Stimulated activated CD4-positive, alpha-beta T cell treated with anti-CD3 and anti-CD28 coated beads, TNF-alpha, amount 100 ng/mL, for 1 hour (primary cell): ENCODE measurements around the gene SMYD4.
"Not testable (repeated sequence)": the region's sequence is repeated elsewhere in the genome, so short reads cannot be mapped to it uniquely, and the experiment has no call there.

Experiments
- DNase-seq, 3 donors: peaks; one replicate each; pipeline ENCODE4 v3.0.0-alpha.2; 2020; ENCODE audit warnings: low read depth in 3 of 3, low spot score in 1 of 3

SMYD4 gene

DNA sequence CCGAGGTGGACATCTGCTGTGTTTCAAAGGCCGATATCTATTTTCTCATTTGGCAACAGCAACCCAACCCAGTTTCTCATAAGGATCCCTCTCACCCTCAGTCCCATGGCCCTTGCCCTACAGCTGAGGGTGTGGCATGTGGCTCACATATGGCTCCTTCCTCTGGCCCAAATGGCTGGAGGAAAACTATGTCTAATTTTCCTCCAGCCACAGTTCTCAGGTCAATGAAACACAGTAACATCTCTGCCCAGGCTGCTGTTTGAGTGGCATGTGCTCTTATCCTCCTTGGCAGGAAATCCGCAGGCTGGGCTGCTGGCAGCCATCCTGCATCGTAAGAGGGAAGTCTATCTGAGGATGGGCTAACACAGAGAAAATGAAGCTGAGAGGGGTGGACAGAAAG lies 43.8 kb downstream of the SMYD4 start:
- DNase-seq, result no peak

DNA sequence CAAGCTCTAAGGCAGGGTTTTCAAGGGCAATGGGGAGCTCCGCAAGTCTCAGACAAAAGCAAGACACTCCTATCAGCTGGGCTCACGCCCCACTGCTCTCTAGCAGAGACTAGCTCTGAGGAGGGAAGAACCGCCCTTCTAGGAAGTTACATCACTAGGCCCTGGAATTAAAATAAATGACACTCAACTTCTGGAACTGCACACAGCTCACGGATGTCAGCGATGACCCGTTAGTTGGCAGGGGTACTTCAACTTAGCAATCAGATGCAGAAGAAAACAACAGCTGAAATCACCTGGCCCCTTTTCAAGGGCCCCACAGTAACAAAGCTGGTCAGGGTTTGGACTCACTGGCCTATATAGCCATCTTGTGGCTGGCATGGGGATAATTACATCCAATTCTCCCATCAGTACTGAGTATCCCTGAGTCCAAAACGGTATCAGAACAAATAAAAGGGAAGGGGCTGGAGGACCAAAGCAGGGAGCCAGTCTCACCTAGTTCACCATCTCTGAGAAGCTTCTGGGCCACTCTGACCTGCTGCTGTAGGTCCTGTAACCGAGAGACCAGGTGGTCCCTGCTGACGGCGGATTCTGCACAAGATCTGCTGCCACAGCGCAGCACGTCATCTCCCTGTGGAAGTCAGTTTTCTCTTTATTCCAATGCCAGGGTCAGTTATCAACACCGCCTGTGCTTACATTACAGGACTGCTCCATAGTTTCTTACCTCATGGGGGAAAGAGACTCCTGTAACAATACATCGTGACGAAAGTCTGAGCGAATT lies 45.7 kb downstream of the SMYD4 start:
- DNase-seq, result no peak

DNA sequence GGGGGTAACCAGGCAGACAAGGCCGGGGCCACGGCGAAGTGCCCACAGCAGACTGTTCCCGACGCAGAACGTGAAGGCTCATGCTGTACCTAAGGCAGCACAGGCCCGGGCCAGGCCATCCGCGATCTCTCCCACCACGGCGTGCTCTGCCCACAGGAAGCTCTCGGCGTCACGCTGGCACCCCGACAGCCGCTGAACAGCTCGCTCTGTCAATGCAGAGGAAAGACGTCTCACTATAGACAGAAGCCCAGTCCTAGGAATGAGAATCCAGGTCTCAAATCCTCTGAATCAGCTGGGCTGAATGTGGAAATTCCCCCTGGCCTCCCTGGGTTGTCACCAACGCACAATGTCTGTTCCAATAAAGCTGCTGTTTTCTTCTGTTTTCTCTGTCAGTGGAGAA lies 46.4 kb downstream of the SMYD4 start:
- DNase-seq, result no peak

DNA sequence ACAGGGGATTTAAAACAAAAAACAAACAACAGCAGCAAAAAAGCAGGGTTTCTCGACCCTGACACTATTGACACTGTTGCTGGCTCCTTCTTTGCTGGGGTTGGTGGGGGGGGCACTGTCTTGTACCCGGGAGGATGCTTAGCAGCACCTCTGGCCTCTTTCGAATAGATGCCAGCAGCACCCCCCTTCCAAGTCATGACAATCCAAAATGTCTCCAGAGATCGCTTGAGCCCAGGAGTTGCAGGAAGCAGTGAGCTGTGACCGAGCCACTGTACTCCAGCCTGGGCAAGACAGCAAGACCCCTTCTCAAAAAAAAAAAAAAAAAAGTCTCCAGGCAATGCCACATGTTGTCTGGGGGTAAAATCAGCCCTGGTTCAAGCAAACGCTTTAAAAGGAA lies 47.5 kb downstream of the SMYD4 start:
- DNase-seq, result no peak

DNA sequence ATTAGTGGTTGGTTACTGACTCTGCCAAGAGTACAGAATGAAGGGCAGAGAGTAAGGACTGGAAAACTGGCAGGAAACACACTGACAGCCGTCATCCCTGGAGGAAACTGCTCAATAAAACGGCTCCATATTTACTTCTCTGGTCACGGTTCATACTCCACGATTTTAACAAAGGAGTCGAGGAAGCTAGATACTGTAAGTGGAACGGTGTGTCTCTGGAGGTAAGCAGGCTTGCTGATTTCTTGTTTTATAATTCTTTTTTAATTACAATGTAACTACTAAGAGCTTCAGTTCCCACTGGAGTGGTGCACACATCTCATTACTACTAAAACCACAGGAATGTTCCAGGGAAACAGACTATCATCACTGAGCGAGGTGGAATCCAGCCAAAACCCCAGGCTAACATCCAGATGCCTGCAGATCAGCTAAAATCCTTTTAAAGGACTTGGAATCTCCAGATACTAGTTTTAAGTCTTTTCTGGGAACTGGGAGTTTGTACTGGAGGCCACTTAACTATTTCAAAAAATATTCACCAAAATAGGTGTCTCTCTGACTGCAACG lies 50.1 kb downstream of the SMYD4 start:
- DNase-seq, result no peak

DNA sequence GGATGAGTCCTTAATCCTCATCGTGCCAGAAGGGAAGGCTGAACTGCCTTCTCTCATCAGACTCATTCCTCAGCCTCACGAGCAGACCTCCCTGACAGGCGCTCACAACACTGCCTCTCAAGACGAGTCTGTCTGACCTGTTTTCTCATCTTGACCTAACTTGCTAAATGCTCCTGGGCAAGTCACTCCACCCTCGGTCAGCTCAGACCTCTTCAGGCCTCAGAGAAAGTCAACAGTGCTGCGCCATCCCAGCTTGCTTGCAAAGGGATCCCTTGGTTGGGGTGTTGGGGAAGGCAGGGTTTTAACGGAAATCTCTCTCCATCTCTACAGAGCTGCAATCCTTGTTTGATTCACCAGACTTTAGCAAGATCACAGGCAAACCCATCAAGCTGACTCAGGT lies 52.8 kb downstream of the SMYD4 start:
- no peak for DNase-seq

DNA sequence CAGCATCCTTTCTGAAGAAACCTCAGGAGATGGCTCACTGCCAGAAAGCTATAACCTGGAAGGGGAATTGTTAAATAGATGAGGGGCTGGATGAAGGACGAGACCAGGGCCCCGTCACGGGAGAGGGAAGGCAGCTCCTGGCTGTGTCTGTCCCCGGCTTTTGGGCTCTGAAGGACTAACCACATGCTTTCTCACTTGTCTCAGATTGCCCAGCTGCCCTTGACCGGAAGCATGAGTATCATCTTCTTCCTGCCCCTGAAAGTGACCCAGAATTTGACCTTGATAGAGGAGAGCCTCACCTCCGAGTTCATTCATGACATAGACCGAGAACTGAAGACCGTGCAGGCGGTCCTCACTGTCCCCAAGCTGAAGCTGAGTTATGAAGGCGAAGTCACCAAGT lies 53.4 kb downstream of the SMYD4 start:
- no peak for DNase-seq

DNA sequence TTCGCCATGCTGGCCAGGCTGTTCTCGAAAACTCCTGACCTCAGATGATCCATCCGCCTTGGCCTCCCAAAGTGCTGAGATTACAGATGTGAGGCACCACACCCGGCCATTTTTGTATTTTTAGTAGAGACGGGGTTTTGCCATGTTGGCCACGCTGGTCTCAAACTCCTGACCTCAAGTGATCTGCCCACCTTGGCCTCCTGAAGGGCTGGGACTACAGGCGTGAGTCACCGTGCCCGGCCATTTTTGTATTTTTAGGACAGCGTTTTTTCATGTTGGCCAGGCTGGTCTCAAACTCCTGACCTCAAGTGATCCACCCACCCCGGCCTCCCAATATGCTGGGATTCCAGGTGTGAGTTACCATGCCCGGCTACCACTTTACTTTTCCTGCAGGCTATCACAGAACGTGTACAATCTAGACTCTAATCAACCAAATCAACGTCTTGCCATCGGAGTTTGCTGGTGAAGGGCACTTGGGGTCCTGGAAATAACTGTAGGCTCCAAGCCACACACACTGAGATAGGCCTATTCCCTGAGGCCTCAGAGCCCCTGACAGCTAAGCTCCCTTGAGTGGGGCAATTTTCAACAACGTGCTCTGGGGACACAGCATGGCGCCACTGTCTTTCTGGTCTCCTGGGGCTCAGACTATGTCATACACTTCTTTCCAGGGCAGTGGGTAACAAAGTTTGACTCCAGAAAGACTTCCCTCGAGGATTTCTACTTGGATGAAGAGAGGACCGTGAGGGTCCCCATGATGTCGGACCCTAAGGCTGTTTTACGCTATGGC lies 55.1 kb downstream of the SMYD4 start:
- DNase-seq, result no peak

DNA sequence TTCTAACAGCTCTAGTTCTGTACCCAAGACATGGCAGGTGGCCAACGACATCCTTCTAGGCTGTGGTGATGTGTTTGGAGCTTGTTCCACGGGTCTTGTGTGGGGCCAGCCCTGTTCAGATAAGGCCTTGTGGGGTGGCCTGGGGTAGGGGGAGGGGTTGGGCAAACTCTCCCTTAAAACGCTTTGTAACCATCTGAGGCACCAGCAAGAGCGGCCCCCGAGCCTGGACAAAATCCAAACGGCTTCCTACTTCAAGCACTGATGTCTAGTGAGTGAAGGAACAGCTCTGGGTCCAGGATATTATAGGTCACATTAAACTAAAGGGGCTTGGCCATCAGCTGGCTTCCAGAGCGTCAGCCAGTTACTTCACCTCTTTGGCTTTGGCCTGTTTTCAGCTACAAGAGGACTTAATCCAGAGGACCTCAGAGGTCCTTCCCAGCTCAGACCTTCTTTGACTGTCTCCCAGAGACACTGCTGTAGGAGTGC lies 56.0 kb downstream of the SMYD4 start:
- no peak for DNase-seq

DNA sequence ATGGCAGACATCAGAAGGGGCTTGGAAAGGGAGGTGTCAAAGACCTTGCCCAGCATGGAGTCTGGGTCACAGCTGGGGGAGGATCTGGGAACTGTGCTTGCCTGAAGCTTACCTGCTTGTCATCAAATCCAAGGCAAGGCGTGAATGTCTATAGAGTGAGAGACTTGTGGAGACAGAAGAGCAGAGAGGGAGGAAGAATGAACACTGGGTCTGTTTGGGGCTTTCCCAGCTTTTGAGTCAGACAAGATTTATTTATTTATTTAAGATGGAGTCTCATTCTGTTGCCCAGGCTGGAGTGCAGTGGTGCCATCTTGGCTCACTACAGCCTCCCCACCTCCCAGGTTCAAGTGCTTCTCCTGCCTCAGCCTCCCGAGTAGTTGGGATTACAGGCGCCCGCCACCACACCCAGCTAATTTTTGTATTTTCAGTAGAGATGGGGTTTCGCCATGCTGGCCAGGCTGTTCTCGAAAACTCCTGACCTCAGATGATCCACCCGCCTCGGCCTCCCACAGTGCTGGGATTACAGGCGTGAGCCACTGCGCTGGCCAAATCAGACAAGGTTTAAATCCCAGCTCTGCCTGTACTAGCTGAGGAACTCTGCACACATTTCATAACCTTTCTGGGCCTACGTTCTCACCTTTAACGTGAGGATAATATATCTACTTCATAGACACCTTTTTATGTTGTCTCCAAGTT lies 56.6 kb downstream of the SMYD4 start:
- not testable (repeated sequence) for DNase-seq

DNA sequence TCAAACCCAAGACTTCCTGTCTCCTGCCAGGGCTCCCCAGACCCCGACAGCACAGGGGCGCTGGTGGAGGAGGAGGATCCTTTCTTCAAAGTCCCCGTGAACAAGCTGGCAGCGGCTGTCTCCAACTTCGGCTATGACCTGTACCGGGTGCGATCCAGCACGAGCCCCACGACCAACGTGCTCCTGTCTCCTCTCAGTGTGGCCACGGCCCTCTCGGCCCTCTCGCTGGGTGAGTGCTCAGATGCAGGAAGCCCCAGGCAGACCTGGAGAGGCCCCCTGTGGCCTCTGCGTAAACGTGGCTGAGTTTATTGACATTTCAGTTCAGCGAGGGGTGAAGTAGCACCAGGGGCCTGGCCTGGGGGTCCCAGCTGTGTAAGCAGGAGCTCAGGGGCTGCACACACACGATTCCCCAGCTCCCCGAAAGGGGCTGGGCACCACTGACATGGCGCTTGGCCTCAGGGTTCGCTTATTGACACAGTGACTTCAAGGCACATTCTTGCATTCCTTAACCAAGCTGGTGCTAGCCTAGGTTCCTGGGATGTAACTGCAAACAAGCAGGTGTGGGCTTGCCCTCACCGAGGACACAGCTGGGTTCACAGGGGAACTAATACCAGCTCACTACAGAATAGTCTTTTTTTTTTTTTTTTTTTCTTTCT lies 59.8 kb downstream of the SMYD4 start:
- no peak for DNase-seq

DNA sequence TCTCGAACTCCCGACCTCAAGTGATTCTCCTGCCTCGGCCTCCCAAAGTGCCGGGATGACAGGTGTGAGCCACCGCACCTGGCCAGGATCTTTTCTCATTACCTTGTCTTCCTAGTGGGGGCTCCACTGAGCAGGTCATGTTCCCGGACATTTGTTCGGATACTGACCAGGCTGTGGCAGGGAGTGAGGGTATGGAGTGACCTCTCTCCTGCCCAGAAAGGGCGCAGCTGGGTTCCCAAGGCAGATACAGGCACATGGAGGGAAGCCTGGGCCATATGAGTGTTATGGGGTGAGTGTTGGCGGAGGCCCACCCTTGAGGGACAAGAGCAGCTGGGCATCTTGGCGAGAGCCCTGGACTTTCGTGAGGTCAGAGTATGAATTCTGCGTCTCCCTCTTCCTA lies 62.3 kb downstream of the SMYD4 start:
- DNase-seq, result no peak

DNA sequence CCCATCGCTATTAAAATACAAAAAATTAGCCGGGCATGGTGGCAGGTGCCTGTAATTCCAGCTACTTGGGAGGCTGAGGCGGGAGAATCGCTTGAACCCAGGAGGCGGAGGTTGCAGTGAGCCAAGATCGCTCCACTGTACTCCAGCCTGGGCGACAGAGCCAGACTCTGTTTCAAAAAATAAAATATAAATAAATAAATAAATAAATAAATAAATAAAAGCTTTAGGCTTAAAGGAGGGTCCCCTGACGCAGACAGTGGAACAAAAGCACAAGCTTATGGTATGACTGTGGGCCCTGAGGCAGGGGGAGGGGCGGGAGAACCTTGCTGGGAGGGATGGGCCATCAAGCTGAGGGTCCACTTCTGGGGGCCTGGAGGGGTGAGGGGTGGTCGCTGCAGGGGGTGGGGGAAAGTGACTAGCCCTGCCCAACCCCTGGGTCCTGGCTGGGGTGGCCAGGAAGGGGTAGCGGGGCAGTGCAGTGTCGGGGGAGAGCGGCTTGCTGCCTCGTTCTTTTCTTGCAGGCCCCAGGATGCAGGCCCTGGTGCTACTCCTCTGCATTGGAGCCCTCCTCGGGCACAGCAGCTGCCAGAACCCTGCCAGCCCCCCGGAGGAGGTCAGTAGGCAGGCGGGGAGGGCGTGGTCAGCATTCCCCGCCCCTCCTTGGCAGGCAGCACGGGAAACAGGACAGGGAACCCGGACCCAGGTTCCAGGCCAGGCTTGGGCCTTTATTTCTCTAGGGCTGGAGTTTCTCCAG lies 63.1 kb downstream of the SMYD4 start:
- DNase-seq, result no peak

DNA sequence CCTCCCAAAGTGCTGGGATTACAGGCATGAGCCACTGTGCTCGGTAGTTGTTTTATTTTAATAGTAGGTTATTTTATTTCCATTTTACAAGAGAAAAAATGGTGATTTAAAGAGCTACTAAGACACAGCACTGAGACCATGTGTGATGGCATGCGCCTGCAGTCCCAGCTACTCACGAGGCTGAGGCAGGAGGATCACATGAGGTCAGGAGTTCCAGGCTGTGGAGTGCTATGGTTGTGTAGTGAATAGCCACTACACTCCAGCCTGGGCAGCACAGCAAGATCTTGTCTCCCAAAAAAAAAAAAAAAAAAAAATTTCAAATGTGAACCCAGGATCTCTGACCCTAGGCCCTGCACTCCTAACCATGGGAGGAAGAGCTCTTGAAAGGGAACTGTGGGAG lies 64.1 kb downstream of the SMYD4 start:
- DNase-seq, result no peak

DNA sequence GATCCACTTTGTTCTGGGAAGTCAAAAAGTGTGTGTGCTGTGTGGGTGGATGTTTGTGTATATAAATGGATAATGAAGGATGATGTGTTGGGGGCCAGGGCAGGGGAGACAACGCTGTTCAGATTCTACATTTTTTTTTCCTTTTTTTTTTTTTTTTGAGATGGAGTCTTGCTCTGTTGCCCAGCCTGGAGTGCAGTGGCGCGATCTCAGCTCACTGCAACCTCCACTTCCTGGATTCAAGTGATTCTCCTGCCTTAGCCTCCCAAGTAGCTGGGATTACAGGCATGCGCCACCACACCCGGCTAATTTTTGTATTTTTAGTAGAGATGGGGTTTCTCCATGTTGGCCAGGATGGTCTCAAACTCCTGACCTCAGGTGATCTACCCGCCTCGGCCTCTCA lies 65.0 kb downstream of the SMYD4 start:
- not testable (repeated sequence) for DNase-seq

DNA sequence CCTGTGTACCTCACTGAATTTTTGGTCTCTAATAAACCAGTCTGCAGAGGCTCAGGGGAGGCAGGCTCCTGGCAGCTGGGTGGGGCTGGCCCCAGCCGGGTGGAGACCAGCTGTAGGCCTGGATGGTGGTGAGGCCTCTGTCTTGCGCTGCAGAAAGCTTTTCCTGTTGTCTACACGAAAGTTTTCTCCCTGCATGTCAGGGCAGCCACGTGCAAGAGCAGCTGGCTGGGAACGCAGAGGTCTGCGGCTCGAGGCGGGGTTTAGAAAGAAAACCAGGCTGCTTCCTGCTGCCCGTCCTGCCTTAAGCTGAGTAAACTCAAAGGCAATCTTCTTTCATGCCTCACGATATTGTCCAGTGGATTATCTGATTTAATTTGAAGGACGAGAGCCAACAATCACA lies 65.4 kb downstream of the SMYD4 start:
- peak in 2 of 3 donors; percentile 22 to 42 for DNase-seq

DNA sequence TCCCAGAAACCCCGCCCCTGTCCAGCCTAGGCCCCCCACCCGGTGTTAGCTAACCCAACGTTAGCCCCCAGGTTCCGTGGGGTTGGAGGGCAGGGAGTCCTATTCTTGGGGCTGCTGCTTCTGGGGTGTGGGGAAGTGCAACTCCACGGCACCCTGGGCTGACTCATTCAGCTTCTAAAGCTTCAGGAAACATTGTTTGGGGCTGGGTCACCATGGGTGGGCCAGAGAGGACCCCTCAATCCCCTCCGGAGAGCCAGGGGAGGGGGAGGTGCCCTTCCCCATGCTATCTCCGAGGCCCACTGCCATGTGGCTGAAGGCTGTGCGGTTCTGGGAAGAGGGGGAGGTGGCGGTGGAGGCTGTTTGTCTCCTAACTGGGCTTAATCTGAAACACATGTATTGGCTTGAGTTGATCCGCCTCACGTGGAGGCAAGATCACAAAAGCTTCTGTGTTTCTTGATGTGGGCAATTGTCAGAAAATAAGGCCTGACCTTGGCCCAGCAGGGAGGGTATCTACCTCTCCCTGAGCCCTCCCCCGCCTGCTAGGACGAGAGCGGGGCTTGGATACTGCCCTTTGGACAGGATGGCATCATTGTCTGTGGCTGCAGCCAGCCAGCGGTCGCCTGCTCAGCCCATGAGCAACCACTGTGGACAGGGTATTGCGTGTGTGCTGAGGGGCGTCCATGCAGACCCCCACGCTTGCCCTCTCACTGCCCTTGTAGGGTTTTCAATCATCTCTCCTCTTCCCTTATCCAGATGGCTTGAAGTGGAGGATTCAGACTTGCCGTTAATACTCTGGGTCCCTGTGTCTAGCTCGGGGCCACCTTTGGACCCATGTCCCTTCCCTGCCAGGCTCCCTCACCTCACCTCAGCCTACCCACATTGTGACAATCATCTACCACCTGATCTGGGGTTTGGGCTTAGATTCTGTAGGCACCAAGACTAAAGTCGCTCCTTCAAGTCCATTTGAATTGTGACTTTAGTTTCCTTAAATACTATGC lies 66.5 kb downstream of the SMYD4 start:
- DNase-seq, result no peak

DNA sequence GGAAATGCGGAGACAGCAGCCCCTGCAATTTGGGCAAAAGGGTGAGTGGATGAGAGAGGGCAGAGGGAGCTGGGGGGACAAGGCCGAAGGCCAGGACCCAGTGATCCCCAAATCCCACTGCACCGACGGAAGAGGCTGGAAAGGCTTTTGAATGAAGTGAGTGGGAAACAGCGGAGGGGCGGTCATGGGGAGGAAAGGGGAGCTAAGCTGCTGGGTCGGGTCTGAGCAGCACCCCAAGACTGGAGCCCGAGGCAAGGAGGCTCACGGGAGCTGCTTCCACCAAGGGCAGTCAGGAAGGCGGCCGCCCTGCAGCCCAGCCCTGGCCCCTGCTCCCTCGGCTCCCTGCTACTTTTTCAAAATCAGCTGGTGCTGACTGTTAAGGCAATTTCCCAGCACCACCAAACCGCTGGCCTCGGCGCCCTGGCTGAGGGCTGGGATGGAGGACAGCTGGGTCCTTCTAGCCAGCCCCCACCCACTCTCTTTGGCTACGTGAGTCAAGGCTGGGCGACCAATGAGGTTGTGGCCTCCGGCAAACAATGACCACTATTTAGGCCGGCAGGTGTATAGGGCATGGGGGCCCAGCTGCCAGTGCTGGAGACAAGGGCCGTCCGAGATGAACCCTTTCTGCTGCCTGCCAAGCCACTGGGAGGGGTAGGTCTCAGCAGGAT lies 67.3 kb downstream of the SMYD4 start:
- no peak for DNase-seq

DNA sequence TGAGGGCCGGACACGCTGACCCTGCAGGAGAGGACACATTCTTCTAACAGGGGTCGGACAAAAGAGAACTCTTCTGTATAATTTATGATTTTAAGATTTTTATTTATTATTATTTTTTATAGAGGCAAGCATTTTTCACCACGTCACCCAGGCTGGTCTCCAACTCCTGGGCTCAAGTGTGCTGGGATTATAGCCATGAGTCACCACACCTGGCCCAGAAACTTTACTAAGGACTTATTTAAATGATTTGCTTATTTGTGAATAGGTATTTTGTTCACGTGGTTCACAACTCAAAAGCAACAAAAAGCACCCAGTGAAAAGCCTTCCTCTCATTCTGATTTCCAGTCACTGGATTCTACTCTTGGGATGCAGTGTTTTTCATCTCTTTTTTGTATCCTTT lies 70.2 kb downstream of the SMYD4 start:
- DNase-seq, result no peak
